ENCODE measurements around the gene SMCO4.

GRCh38 chr11:93574638-93575220 is 31.5 kb upstream of the SMCO4 start:
- TF ChIP-seq CTCF (IDR thresholded peaks at IDR 0.05) (no peak), POLR2A (IDR thresholded peaks at IDR 0.05) (no peak)

Measured in body of pancreas (tissue), 4 donors.